GM23338 (cell line): Measurements from ENCODE around the gene TPSAB1. TPM values are rescaled to one million over a fixed set of nuclear protein-coding genes. Genes with fewer than 3 reads are reported as not detected.
"Not testable (repeated sequence)": the region's sequence is repeated elsewhere in the genome, so short reads cannot be mapped to it uniquely, and the experiment has no call there.

Experiments
- ATAC-seq: fragments of 200-7000 bp; cut with Tn5 transposase; 3 replicates; pipeline ENCODE4 v1.9.1; 2020
- DNase-seq: peaks from one replicate; pipeline ENCODE4 v3.0.0-alpha.2; 2015; ENCODE audit warnings: low spot score
- H2AFZ ChIP-seq: fragments of 200-600 bp; sonication (generic); 2 replicates; pipeline ENCODE4 v1.8.0; 2016; ENCODE audit warnings: antibody characterized with exemption, mild to moderate bottlenecking, moderate library complexity
- H3F3A ChIP-seq: fragments of 200-600 bp; sonication (generic); replicated peaks from 2 replicates; pipeline ENCODE4 v1.8.0; 2017; ENCODE audit warnings: antibody characterized with exemption, mixed run types, low read depth
- H3K27ac ChIP-seq: fragments of 200-600 bp; sonication (generic); 2 replicates; pipeline ENCODE4 v1.6.1; 2016; ENCODE audit warnings: low read depth
- H3K27me3 ChIP-seq: fragments of 200-600 bp; sonication (generic); 2 replicates; pipeline ENCODE4 v1.8.0; 2016; ENCODE audit warnings: mild to moderate bottlenecking, mixed run types, moderate library complexity; ENCODE audit not compliant: insufficient read depth
- H3K36me3 ChIP-seq: fragments of 200-600 bp; sonication (generic); 2 replicates; pipeline ENCODE4 v1.8.0; 2016; ENCODE audit warnings: mild to moderate bottlenecking; ENCODE audit not compliant: insufficient read depth
- H3K4me1 ChIP-seq: fragments of 200-600 bp; sonication (generic); 2 replicates; pipeline ENCODE4 v1.8.0; 2016; ENCODE audit warnings: mild to moderate bottlenecking, moderate library complexity; ENCODE audit not compliant: insufficient read depth
- H3K4me2 ChIP-seq: fragments of 200-600 bp; sonication (generic); 2 replicates; pipeline ENCODE4 v1.7.1; 2017; ENCODE audit warnings: mixed run types
- H3K4me3 ChIP-seq: fragments of 200-600 bp; sonication (generic); 2 replicates; pipeline ENCODE4 v1.6.1; 2016; ENCODE audit warnings: mixed run types
- H3K79me2 ChIP-seq: fragments of 200-600 bp; sonication (generic); replicated peaks from 2 replicates; pipeline ENCODE4 v1.8.0; 2017; ENCODE audit warnings: mild to moderate bottlenecking; ENCODE audit not compliant: insufficient read depth
- H3K9me2 ChIP-seq: fragments of 200-600 bp; sonication (generic); 2 replicates; pipeline ENCODE4 v1.8.0; 2017; ENCODE audit not compliant: insufficient read depth
- H4K20me1 ChIP-seq: fragments of 200-600 bp; sonication (generic); replicated peaks from 2 replicates; pipeline ENCODE4 v1.8.0; 2017; ENCODE audit warnings: mild to moderate bottlenecking; ENCODE audit not compliant: insufficient read depth
- H3K27ac Mint-ChIP-seq: 2 replicates; pipeline ENCODE4 v1.8.0; 2020; ENCODE audit warnings: inconsistent platforms, mild to moderate bottlenecking, moderate library complexity, mixed read lengths
- H3K27me3 Mint-ChIP-seq: 3 replicates; pipeline ENCODE4 v1.8.0; 2022; ENCODE audit warnings: low read depth, mild to moderate bottlenecking, moderate library complexity, mixed read lengths, inconsistent platforms; ENCODE audit not compliant: insufficient read depth, poor library complexity
- H3K36me3 Mint-ChIP-seq: 3 replicates; pipeline ENCODE4 v1.8.0; 2021; ENCODE audit warnings: low read depth, mild to moderate bottlenecking, inconsistent platforms, moderate library complexity, mixed read lengths
- H3K4me1 Mint-ChIP-seq: 3 replicates; pipeline ENCODE4 v1.8.0; 2020; ENCODE audit warnings: mild to moderate bottlenecking, inconsistent platforms, mixed read lengths
- H3K4me3 Mint-ChIP-seq: 3 replicates; pipeline ENCODE4 v1.8.0; 2021; ENCODE audit warnings: moderate library complexity, mild to moderate bottlenecking, inconsistent platforms, mixed read lengths
- H3K9me3 Mint-ChIP-seq: 3 replicates; pipeline ENCODE4 v1.8.0; 2020; ENCODE audit warnings: moderate library complexity, mild to moderate bottlenecking, inconsistent platforms, mixed read lengths
- ETS1 ChIP-seq: IDR thresholded peaks from 2 replicates; pipeline ENCODE4 v1.6.1; 2016; ENCODE audit warnings: antibody characterized with exemption
- EZH2 ChIP-seq: fragments of 200-600 bp; sonication (generic); IDR thresholded peaks from one replicate; pipeline ENCODE4 v1.8.0; 2017; ENCODE audit warnings: antibody characterized with exemption, mild to moderate bottlenecking, low read depth; ENCODE audit not compliant: unreplicated experiment
- EZH2phosphoT487 ChIP-seq: fragments of 200-600 bp; sonication (generic); IDR thresholded peaks from one replicate; pipeline ENCODE4 v1.8.1; 2018; ENCODE audit warnings: antibody characterized with exemption; ENCODE audit not compliant: unreplicated experiment
- JUNB ChIP-seq: IDR thresholded peaks from one replicate; pipeline ENCODE4 v1.6.1; 2016; ENCODE audit warnings: antibody characterized with exemption; ENCODE audit not compliant: unreplicated experiment
- NANOG ChIP-seq: IDR thresholded peaks from 2 replicates; pipeline ENCODE4 v1.6.1; 2016; ENCODE audit warnings: antibody characterized with exemption, borderline replicate concordance
- ZNF114 ChIP-seq: fragments of 250-450 bp; sonication (Bioruptor Pico); IDR thresholded peaks from 2 replicates; pipeline ENCODE4 v1.5.0; 2020; ENCODE audit warnings: mild to moderate bottlenecking, moderate library complexity
- polyA plus RNA-seq: library from polyadenylated mRNA; unstranded; fragments of >200 nt; fragmentation: Nextera tagmentation; extraction: Ambion mirVana; gene quantifications from 2 replicates; pipeline ENCODE4 v1.2.1, GENCODE V29; 2016
- total RNA-seq: library from RNA; depleted of rRNA; stranded (reverse); fragments of >200 nt; shearing (Covaris generic); gene quantifications from 2 replicates; pipeline ENCODE4 v1.2.3, GENCODE V29; 2014
- TF ChIP-seq, protein P1 (sequence below): IDR thresholded peaks from one replicate; pipeline ENCODE4 v1.6.1; 2018; ENCODE audit warnings: antibody characterized with exemption; ENCODE audit not compliant: unreplicated experiment

Gene TPSAB1
- total and polyA plus RNA-seq, 2 experiments from 2014 or later = not detected

DNA sequence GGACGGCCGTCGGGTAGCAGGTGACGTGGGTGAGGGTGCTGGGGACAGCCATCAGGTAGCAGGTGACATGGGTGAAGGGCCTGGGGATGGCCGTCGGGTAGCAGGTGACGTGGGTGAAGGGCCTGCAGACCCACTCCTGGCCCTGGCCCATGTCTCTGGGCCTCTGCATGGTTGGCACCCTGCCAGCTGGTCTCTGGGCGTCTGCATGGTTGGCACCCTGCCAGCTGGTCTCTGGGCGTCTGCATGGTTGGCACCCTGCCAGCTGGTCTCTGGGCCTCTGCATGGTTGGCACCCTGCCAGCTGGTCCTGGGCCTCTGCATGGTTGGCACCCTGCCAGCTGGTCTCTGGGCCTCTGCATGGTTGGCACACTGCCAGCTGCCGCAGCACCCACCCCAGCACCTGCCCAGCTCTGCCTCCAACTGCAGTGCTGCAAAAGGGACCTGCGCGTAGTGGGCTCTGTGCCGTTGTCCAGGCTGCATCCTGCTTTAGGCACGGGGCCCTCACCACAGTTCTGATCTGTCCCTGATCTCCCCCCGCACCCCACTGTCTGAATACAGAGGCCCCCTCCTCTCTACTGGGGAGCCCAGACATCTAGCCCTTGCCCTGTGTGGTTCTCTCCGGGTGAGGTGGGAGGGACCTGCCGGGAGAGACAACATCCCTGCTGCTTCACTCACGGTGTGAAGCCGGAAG is 31.4 kb downstream of the TPSAB1 start:
- H3K4me3 Mint-ChIP-seq, H3K27ac ChIP-seq, H3K9me2 ChIP-seq, H3K36me3 Mint-ChIP-seq, H3K4me1 Mint-ChIP-seq, H4K20me1 ChIP-seq, H3K27ac Mint-ChIP-seq, H3K79me2 ChIP-seq, H2AFZ ChIP-seq, H3F3A ChIP-seq, H3K27me3 ChIP-seq, H3K36me3 ChIP-seq, DNase-seq, H3K9me3 Mint-ChIP-seq, H3K4me1 ChIP-seq, H3K4me2 ChIP-seq, ATAC-seq, H3K4me3 ChIP-seq: not testable (repeated sequence)
- peaks cover 10% of the 10 kb centered on the region for H3K27me3 Mint-ChIP-seq

GRCh38 chr16:1272453-1273198 is 32.1 kb downstream of the TPSAB1 start:
- no peak for ATAC-seq
- Histone ChIP-seq H3K27me3 (no peaks in the 10 kb centered on the region), H3K79me2 (no peaks in the 10 kb centered on the region), H3K4me1 (no peaks in the 10 kb centered on the region; the same call in 1 of the 2 replicates), H3K4me3 (no peak overlapping the region), H3K27ac (no peak overlapping the region), H4K20me1 (no peaks in the 10 kb centered on the region), H3F3A (no peaks in the 10 kb centered on the region), H3K9me2 (no peaks in the 10 kb centered on the region), H3K4me2 (no peak overlapping the region), H3K36me3 (no peaks in the 10 kb centered on the region), H2AFZ (no peak overlapping the region)
- DNase-seq = no peak
- Mint-ChIP-seq H3K36me3 (peaks cover 5% of the 10 kb centered on the region; the same call in 1 of the 3 replicates), H3K9me3 (no peaks in the 10 kb centered on the region; the same call in 1 of the 3 replicates), H3K4me1 (peaks cover 3% of the 10 kb centered on the region; the same call in 2 of the 3 replicates), H3K27me3 (peaks cover 13% of the 10 kb centered on the region), H3K4me3 (no peak overlapping the region; the same call in 2 of the 3 replicates), H3K27ac (no peak overlapping the region)
- TF ChIP-seq NANOG = no peak
- TF ChIP-seq, protein P1, sequence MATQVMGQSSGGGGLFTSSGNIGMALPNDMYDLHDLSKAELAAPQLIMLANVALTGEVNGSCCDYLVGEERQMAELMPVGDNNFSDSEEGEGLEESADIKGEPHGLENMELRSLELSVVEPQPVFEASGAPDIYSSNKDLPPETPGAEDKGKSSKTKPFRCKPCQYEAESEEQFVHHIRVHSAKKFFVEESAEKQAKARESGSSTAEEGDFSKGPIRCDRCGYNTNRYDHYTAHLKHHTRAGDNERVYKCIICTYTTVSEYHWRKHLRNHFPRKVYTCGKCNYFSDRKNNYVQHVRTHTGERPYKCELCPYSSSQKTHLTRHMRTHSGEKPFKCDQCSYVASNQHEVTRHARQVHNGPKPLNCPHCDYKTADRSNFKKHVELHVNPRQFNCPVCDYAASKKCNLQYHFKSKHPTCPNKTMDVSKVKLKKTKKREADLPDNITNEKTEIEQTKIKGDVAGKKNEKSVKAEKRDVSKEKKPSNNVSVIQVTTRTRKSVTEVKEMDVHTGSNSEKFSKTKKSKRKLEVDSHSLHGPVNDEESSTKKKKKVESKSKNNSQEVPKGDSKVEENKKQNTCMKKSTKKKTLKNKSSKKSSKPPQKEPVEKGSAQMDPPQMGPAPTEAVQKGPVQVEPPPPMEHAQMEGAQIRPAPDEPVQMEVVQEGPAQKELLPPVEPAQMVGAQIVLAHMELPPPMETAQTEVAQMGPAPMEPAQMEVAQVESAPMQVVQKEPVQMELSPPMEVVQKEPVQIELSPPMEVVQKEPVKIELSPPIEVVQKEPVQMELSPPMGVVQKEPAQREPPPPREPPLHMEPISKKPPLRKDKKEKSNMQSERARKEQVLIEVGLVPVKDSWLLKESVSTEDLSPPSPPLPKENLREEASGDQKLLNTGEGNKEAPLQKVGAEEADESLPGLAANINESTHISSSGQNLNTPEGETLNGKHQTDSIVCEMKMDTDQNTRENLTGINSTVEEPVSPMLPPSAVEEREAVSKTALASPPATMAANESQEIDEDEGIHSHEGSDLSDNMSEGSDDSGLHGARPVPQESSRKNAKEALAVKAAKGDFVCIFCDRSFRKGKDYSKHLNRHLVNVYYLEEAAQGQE = no peak
- TF ChIP-seq ZNF114 = no peak
- TF ChIP-seq JUNB = no peak

GRCh38 chr16:1273816-1274215 is 33.3 kb downstream of the TPSAB1 start:
- no peak overlapping the region for H3K27ac Mint-ChIP-seq
- H3K4me1 ChIP-seq = peaks cover 5% of the 10 kb centered on the region; the same call in 1 of the 2 replicates
- no peaks in the 10 kb centered on the region for H3K9me2 ChIP-seq
- H2AFZ ChIP-seq = no peak overlapping the region
- ATAC-seq (no peak), DNase-seq (no peak)
- no peaks in the 10 kb centered on the region for H3F3A ChIP-seq
- no peak overlapping the region for H3K4me2 ChIP-seq
- H3K27ac ChIP-seq = no peak overlapping the region
- H3K4me3 ChIP-seq = no peak overlapping the region
- H3K4me3 Mint-ChIP-seq = no peak overlapping the region
- peaks cover 5% of the 10 kb centered on the region; the same call in 1 of the 3 replicates for H3K36me3 Mint-ChIP-seq
- H3K36me3 ChIP-seq = no peaks in the 10 kb centered on the region
- no peaks in the 10 kb centered on the region for H3K79me2 ChIP-seq
- H3K27me3 ChIP-seq = no peaks in the 10 kb centered on the region
- no peaks in the 10 kb centered on the region for H4K20me1 ChIP-seq
- no peaks in the 10 kb centered on the region; the same call in 1 of the 3 replicates for H3K9me3 Mint-ChIP-seq
- peaks cover 14% of the 10 kb centered on the region for H3K27me3 Mint-ChIP-seq
- peaks cover 5% of the 10 kb centered on the region for H3K4me1 Mint-ChIP-seq
- TF ChIP-seq, protein P1 = no peak
- TF ChIP-seq JUNB (no peak), EZH2 (no peak), EZH2phosphoT487 (no peak), ZNF114 (no peak), ETS1 (no peak), NANOG (no peak)
